Measurements from ENCODE around the gene PDE4D. TPM values are rescaled to one million over a fixed set of nuclear protein-coding genes. Genes with fewer than 3 reads are reported as not detected.

PDE4D gene
- total and polyA plus RNA-seq, 2 donors (not counting 3 experiments of a cell fraction or from before 2014, with no cell fraction given) = 34.5 to 51.2 TPM

DNA sequence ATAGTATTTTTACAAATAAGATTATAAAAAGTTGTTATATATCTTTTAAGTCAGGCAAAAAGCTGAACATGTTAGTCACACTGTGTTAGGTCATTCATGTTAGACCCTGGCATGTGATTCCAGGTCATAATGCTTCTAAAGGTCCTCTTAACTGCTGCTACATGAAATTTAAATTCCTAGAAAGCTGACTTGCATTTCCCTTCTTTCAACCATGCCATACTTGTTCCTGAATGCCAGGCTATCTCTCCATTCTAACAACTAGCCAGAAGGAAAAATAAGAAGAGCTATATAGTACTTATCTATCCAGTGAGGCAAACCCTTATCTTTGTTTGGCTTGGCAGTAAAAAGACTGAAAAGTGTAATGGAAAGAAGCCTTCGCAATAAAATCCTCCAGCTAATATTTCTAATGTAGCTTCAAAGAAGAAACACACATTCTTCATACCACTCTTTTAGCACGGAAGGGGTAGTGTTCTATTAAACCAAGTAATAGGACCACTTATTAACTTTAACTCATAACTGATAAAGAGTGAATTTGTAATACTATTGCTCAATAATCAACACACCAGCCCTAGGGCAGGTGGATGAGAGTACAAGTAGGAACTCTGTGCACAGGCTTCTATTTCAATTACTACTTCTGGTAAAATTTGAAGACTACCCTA, 310.2 kb downstream of the PDE4D start:
- CTCF ChIA-PET = interaction anchor here (0.7 to 1.3 kb wide), 10 partner anchors 9 to 90 kb away, joined by 3 to 9 read pairs (median 4); no protein-coding TSS in a partner anchor
- DNase-seq (ENCODE audit: low read depth, low spot score) = peak; percentile 30
- FAIRE-seq = no peak

More for the DNA sequence above, 310.2 kb downstream of the PDE4D start:
- intact Hi-C loops (cut with micrococcal nuclease) (no loop called here), dilution Hi-C loops (cut with MboI; ENCODE audit: extremely low pct_ligation_motif_present, low sequenced_read_pairs) (no loop called here)
- H3K27me3 ChIP-seq (ENCODE audit: control insufficient read depth in 2 of 2, insufficient read depth in 2 of 2, low read length in 2 of 2) = no peaks in the 10 kb centered on the region
- no peak overlapping the region for H2AFZ ChIP-seq (ENCODE audit: low read depth, low read length)
- TF ChIP-seq POLR2AphosphoS5 (IDR thresholded peaks at IDR 0.05; ENCODE audit: insufficient read depth, low read depth, low read length) = no peak
- TF ChIP-seq POLR2A (IDR thresholded peaks at IDR 0.05; ENCODE audit: low read depth, low read length) = no peak
- no peak for TF ChIP-seq MAX (IDR thresholded peaks at IDR 0.05; ENCODE audit: insufficient read depth, insufficient read length)
- TF ChIP-seq MYC (IDR thresholded peaks at IDR 0.05; ENCODE audit: low read depth, low read length) = no peak
- TF ChIP-seq CTCF (IDR thresholded peaks at IDR 0.05; ENCODE audit: extremely low read depth in 1 of 2, insufficient read depth in 1 of 2, low read depth in 1 of 2, low read length in 2 of 2) = no peak
- no peak for TF ChIP-seq FOS (IDR thresholded peaks at IDR 0.05; ENCODE audit: borderline replicate concordance, insufficient read depth, low read length)
- TF ChIP-seq JUN (IDR thresholded peaks at IDR 0.05; ENCODE audit: borderline replicate concordance, insufficient read depth, insufficient read length, low read depth) = no peak
- TF ChIP-seq EZH2 (IDR thresholded peaks at IDR 0.05; ENCODE audit: borderline replicate concordance, low read depth, low read length, severe bottlenecking) = no peak
- no peak for TF ChIP-seq GATA2 (IDR thresholded peaks at IDR 0.05; ENCODE audit: insufficient read depth, insufficient read length, low read depth, low read length)
- no peak overlapping the region for H3K27ac ChIP-seq (ENCODE audit: insufficient read depth, low read depth, low read length)
- POLR2A ChIA-PET = interaction anchor here (0.6 kb wide), 1 partner anchor 628 kb away, joined by 3 read pairs; no protein-coding TSS in a partner anchor
- H3K4me3 ChIP-seq (replicated peaks in 1 of 3; ENCODE audit: insufficient read depth in 1 of 3, low read depth in 1 of 3, low read length in 3 of 3) = no peak overlapping the region
- no peaks in the 10 kb centered on the region for H3K9me3 ChIP-seq (replicated peaks; ENCODE audit: control insufficient read depth, insufficient read depth, low read length)
- no TSS peak for BruUV-seq (replicated peaks)
- no peaks in the 10 kb centered on the region for H4K20me1 ChIP-seq (replicated peaks; ENCODE audit: control insufficient read depth, extremely low read depth, insufficient read depth, low read length)
- H3K79me2 ChIP-seq (ENCODE audit: control insufficient read depth, insufficient read depth, low read length) = no peaks in the 10 kb centered on the region
- H3K4me1 ChIP-seq (ENCODE audit: control insufficient read depth, extremely low read depth, insufficient read depth, low read length) = peaks cover 10% of the 10 kb centered on the region
- H3K9me1 ChIP-seq (replicated peaks; ENCODE audit: control insufficient read depth, extremely low read depth, insufficient read depth, low read length) = no peaks in the 10 kb centered on the region
- no peak overlapping the region for H3K9ac ChIP-seq (replicated peaks; ENCODE audit: extremely low read depth, insufficient read depth, low read length)
- no peaks in the 10 kb centered on the region for H3K36me3 ChIP-seq (ENCODE audit: control insufficient read depth in 2 of 2, extremely low read depth in 1 of 2, insufficient read depth in 2 of 2, low read length in 2 of 2)
- H3K4me2 ChIP-seq (ENCODE audit: insufficient read depth, low read length) = no peak overlapping the region

Data from endothelial cell of umbilical vein (primary cell).